Subcutaneous abdominal adipose tissue (tissue), 5 donors: Measurements from ENCODE around the gene LRP1B.
"Not testable (repeated sequence)": the region's sequence is repeated elsewhere in the genome, so short reads cannot be mapped to it uniquely, and the experiment has no call there.

Experiments used
- H3K27ac ChIP-seq: one replicate; pipeline ENCODE4 v1.7.0; 2013; ENCODE audit warnings: low read depth, mild to moderate bottlenecking, inconsistent platforms, low read length, moderate library complexity
- H3K27me3 ChIP-seq, 5 donors: one replicate each; pipeline ENCODE4 v1.7.0; 2013; ENCODE audit warnings: low read length in 5 of 5, inconsistent platforms in 1 of 5; ENCODE audit not compliant: control insufficient read depth in 5 of 5, insufficient read depth in 4 of 5
- H3K36me3 ChIP-seq, 5 donors: one replicate each; pipeline ENCODE4 v1.7.0; 2013; ENCODE audit warnings: low read length in 5 of 5; ENCODE audit not compliant: control insufficient read depth in 5 of 5, insufficient read depth in 5 of 5
- H3K4me1 ChIP-seq, 5 donors: one replicate each; pipeline ENCODE4 v1.7.0; 2013; ENCODE audit warnings: low read length in 5 of 5, mild to moderate bottlenecking in 3 of 5, moderate library complexity in 1 of 5; ENCODE audit not compliant: control insufficient read depth in 5 of 5, insufficient read depth in 5 of 5
- H3K4me3 ChIP-seq, 5 donors: one replicate each; pipeline ENCODE4 v1.7.0; 2013; ENCODE audit warnings: low read length in 5 of 5, low read depth in 1 of 5
- H3K9ac ChIP-seq, 5 donors: one replicate each; pipeline ENCODE4 v1.7.0; 2013; ENCODE audit warnings: low read length in 5 of 5, mild to moderate bottlenecking in 4 of 5, moderate library complexity in 3 of 5
- H3K9me3 ChIP-seq, 5 donors: one replicate each; pipeline ENCODE4 v1.7.0; 2013; ENCODE audit warnings: low read length in 5 of 5; ENCODE audit not compliant: control insufficient read depth in 5 of 5
- donor health status: healthy.
- donor health status: healthy.
- donor health status: healthy.
- donor health status: healthy.
- donor health status: healthy.

Gene LRP1B

DNA sequence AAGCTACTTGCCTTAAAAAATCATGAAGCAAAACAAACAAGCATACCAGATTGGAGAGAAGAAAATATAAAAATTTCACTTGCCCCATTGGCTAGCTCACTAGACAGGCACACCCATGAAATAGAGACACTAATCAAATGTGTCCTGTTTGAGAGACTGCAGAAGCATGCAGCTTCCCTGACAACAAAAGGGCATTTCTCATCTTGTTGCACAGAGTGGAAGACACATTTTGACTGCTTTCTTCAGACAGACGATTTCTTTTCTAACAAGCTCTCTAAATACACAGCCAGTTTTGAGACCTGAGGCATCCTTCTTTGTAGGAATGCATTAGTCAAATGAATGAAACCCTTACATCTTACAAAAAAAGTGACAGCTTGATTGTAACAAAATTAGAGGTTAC is 1792.0 kb downstream of the LRP1B start:
- no peak overlapping the region for H3K27ac ChIP-seq
- no peak overlapping the region for H3K4me3 ChIP-seq
- H3K27me3 ChIP-seq: no peaks in the 10 kb centered on the region
- no peaks in the 10 kb centered on the region for H3K4me1 ChIP-seq
- no peaks in the 10 kb centered on the region for H3K36me3 ChIP-seq
- H3K9ac ChIP-seq: no peak overlapping the region
- H3K9me3 ChIP-seq: no peaks in the 10 kb centered on the region

DNA sequence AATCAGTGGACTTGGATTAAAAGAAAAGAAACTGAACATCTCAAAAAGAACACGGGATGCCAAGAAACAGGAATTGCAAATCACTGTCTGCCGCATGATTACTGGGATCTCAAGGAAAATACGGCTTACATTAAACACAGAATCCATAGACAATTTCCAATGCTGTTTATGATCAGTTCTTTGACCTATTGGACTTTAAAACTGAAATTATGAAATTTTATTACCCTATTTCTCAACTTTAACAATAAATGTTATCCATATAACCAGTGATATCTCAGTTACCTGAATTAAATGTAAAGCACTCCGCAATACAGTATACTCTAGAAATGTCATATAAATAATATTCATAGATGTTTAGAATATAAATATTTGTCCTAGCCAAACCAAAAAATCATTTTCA is 1793.8 kb downstream of the LRP1B start:
- Histone ChIP-seq H3K36me3 (no peaks in the 10 kb centered on the region), H3K27me3 (no peaks in the 10 kb centered on the region), H3K9me3 (no peaks in the 10 kb centered on the region), H3K9ac (no peak overlapping the region), H3K27ac (no peak overlapping the region), H3K4me3 (no peak overlapping the region), H3K4me1 (no peaks in the 10 kb centered on the region)

DNA sequence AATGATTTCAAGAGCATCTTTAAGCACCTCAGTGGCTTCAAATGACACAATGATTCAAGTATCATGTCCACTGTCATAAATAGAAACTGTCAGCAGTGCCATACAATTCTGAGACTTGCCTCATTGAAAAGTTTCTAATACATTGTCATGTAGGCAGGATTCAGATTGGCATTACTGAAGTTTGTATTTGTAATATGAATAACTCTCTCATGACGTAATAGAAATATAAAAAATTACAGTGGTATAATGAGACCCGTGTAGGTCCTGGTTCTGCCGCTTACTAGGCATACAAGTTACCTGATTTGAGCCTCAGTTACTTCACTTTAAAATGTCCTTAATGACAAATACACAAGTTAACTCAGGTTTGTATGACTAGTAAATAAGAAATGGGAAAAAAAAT is 1814.5 kb downstream of the LRP1B start:
- Histone ChIP-seq H3K27ac (no peak overlapping the region), H3K4me1 (no peaks in the 10 kb centered on the region), H3K36me3 (no peaks in the 10 kb centered on the region), H3K27me3 (no peaks in the 10 kb centered on the region), H3K9me3 (no peaks in the 10 kb centered on the region), H3K4me3 (no peak overlapping the region), H3K9ac (no peak overlapping the region)

DNA sequence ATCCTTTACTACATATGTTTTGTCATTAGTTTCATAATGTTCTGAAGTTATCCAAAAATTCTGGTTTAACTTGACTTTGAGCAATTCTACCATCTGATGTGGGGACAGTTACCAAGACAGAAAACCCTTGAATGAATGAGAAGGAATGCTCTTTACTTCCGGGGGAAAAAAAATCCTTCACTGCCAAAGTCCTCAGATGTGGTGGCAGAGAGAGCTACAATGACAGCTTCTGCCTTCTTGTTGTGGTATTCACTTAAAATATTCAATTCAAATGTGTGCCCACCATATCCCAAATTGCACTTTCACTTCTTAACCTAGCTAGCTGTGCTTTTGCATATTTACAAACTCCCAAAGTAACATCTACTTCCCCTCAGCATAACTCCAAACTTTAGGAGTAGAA is 1818.9 kb downstream of the LRP1B start:
- Histone ChIP-seq H3K9me3 (no peaks in the 10 kb centered on the region), H3K4me3 (no peak overlapping the region), H3K36me3 (no peaks in the 10 kb centered on the region), H3K27me3 (no peaks in the 10 kb centered on the region), H3K4me1 (no peaks in the 10 kb centered on the region), H3K9ac (no peak overlapping the region), H3K27ac (no peak overlapping the region)

DNA sequence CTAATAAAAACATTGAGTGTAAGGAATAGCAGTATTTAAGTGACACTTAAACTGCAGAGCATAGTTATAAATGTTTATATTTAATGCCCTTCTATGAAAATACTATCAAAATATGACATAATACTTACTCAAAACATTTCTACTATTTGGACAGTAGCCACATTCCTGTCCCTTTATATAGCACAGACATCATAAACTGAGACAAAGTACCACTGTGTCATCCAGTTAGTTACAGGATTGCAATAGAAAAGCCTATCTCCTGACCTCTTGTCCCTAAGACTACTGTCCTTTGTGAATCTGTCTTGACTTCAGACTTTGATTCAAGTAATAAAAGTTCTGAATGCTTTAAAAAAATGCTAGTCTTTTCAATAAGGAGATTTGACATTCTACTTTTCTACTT is 1822.1 kb downstream of the LRP1B start:
- H3K9me3 ChIP-seq: no peaks in the 10 kb centered on the region
- H3K4me1 ChIP-seq: no peaks in the 10 kb centered on the region
- H3K36me3 ChIP-seq: no peaks in the 10 kb centered on the region
- H3K4me3 ChIP-seq: no peak overlapping the region
- H3K9ac ChIP-seq: no peak overlapping the region
- no peaks in the 10 kb centered on the region for H3K27me3 ChIP-seq
- no peak overlapping the region for H3K27ac ChIP-seq

DNA sequence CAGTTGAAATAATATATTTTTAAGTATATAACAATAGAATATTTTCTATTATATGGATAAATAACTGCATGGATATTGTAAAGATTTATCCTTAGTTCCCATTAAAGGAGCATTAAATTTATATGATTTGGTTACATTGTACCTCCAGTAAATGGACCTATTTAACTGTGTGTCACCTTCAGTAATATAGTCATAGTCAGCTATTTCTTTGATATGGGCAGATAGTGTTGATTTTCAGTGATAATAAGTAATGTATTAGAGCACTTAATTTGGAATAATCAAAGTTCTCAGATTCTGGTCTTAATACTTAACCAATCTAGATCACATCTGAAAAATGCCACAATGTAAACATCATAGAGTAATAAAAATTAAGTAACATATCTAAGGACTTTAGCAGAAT is 1823.3 kb downstream of the LRP1B start:
- Histone ChIP-seq H3K4me3 (no peak overlapping the region), H3K9me3 (no peaks in the 10 kb centered on the region), H3K27me3 (no peaks in the 10 kb centered on the region), H3K36me3 (no peaks in the 10 kb centered on the region), H3K9ac (no peak overlapping the region), H3K27ac (no peak overlapping the region), H3K4me1 (no peaks in the 10 kb centered on the region)

DNA sequence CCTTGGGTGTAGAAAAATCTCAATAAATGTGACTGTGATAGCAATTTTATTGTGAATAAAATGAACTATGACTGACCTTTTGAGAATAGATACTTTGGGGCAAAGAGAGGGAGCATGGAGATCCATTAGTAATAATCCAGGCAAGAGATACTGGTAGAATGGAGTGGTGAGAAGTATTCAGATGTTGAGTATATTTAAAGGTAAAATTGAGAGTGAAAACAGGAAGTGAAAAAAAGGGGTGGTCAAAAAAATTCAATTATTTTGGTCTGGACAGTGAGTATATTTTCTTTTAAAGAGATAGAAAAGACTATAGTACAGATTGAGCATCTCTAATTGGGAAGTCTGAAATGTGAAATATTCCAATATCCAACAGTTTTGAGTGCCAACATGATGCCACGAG is 1835.0 kb downstream of the LRP1B start:
- Histone ChIP-seq H3K27me3 (no peaks in the 10 kb centered on the region), H3K9me3 (no peaks in the 10 kb centered on the region), H3K27ac (no peak overlapping the region), H3K36me3 (no peaks in the 10 kb centered on the region), H3K4me3 (no peak overlapping the region), H3K9ac (no peak overlapping the region), H3K4me1 (no peaks in the 10 kb centered on the region)

DNA sequence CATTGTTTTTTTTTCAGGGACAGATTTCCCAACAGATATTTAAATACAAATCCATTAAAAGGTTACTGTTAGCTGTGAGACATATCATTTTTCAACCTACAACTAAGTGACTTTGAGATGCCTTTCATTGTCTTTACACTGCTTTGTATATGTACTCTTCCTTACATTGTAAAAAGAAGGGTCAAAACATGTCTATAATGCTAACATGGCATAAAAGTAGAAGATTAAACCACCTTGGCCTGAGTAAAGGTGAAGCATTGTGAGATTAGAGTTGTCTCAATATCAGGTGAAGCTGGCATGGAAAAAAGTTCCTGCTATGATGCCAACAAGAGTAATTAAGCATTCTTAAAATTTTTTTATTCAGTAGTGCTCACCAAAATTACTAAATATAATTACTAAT is 1842.1 kb downstream of the LRP1B start:
- Histone ChIP-seq H3K9ac (no peak overlapping the region), H3K4me1 (no peaks in the 10 kb centered on the region), H3K27ac (no peak overlapping the region), H3K36me3 (no peaks in the 10 kb centered on the region), H3K27me3 (no peaks in the 10 kb centered on the region), H3K4me3 (no peak overlapping the region), H3K9me3 (no peaks in the 10 kb centered on the region)

DNA sequence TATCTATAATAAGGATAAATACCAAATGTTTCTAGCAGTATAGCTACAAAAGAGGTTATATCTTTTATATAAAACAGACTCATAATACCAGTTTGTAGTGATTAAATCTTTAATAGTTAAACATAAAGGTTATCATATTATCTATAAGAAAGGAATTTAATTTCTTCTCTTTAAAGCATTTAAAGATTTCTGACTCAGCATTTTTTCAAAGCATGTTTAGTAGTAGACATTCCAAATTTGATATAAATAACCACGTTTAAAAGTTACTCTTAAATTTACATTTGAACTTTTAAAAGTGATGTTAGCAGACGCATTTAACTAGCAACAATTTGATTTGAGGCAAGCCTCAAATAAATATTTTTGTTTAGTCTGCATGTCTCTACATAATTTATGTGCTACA is 1842.6 kb downstream of the LRP1B start:
- no peaks in the 10 kb centered on the region for H3K4me1 ChIP-seq

DNA sequence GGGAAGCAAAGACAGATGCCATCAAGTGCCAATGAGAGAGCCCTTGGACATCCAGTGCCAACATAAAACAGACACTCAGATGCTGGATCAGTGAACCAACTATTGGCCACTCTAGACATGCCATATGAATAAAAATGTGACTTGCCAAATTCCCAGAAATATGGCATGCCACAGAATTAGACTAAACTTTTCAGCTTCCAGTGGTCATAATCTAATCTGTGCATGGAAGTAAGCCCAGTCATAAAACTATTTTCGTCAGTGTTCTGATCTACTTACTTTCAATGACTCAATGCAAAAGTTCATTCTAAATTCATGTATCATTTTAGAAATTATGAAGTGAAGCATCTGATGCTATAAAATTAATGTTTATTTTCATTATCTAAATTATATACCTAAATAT is 1844.4 kb downstream of the LRP1B start:
- no peaks in the 10 kb centered on the region for H3K36me3 ChIP-seq

More for the DNA sequence above, 1842.6 kb downstream of the LRP1B start:
- Histone ChIP-seq H3K36me3 (no peaks in the 10 kb centered on the region), H3K4me3 (no peak overlapping the region), H3K9ac (no peak overlapping the region), H3K9me3 (no peaks in the 10 kb centered on the region), H3K27ac (no peak overlapping the region), H3K27me3 (no peaks in the 10 kb centered on the region)

DNA sequence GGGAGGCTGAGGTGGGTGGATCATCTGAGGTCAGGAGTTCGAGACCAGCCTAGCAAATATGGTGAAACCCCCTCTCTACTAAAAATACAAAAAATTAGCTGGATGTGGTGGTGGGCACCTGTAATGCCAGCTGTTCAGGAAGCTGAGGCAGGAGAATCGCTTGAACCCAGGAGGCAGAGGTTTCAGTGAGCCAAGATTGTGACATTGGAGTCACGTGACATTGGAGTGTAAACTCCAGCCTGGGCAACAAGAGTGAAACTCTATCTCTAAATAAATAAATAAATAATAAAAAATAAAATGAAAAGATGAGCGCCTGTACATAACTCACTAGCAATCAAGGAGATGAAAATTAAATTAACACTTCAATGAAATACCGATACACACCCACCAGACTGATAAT is 1853.5 kb downstream of the LRP1B start:
- not testable (repeated sequence) for H3K4me3 ChIP-seq, H3K9ac ChIP-seq, H3K36me3 ChIP-seq, H3K27ac ChIP-seq, H3K9me3 ChIP-seq, H3K27me3 ChIP-seq, H3K4me1 ChIP-seq

More for the DNA sequence above, 1844.4 kb downstream of the LRP1B start:
- H3K27me3 ChIP-seq: no peaks in the 10 kb centered on the region
- no peak overlapping the region for H3K4me3 ChIP-seq
- H3K4me1 ChIP-seq: no peaks in the 10 kb centered on the region
- no peak overlapping the region for H3K27ac ChIP-seq
- H3K9ac ChIP-seq: no peak overlapping the region
- no peaks in the 10 kb centered on the region for H3K9me3 ChIP-seq
